HEK293 (cell line): ENCODE measurements around the gene RAB9A.
A peak's percentile ranks its signal among the peaks of the same experiment; 100 is the strongest.

ENCODE experiments used
- GLI4 ChIP-seq: fragments of 450-650 bp; formaldehyde crosslinking; IDR thresholded peaks from 2 replicates; pipeline ENCODE4 v1.5.1; 2016; ENCODE audit warnings: missing biosample characterization, missing genetic modification characterization
- GLIS1 ChIP-seq: fragments of 450-650 bp; formaldehyde crosslinking; IDR thresholded peaks from 2 replicates; pipeline ENCODE4 v1.5.1; 2016; ENCODE audit warnings: missing biosample characterization, missing genetic modification characterization
- KLF1 ChIP-seq: fragments of 450-650 bp; formaldehyde crosslinking; IDR thresholded peaks from 2 replicates; pipeline ENCODE4 v1.5.1; 2016; ENCODE audit warnings: missing biosample characterization, missing genetic modification characterization
- KLF10 ChIP-seq: fragments of 450-650 bp; IDR thresholded peaks from 2 replicates; pipeline ENCODE4 v1.5.1; 2018; ENCODE audit warnings: missing biosample characterization, mild to moderate bottlenecking, missing genetic modification characterization
- KLF7 ChIP-seq: fragments of 450-650 bp; formaldehyde crosslinking; IDR thresholded peaks from 2 replicates; pipeline ENCODE4 v1.5.1; 2016; ENCODE audit warnings: missing biosample characterization, missing genetic modification characterization, borderline replicate concordance
- MEIS1 ChIP-seq: sonication (generic); formaldehyde crosslinking; IDR thresholded peaks from 2 replicates; pipeline ENCODE4 v1.8.1; 2022; ENCODE audit warnings: missing genetic modification reagents, mild to moderate bottlenecking, borderline replicate concordance
- PRDM1 ChIP-seq: fragments of 450-650 bp; formaldehyde crosslinking; IDR thresholded peaks from 2 replicates; pipeline ENCODE4; 2016; ENCODE audit warnings: missing biosample characterization, missing genetic modification characterization
- PRDM6 ChIP-seq: fragments of 450-650 bp; formaldehyde crosslinking; IDR thresholded peaks from 2 replicates; pipeline ENCODE4 v1.5.1; 2017; ENCODE audit warnings: missing biosample characterization, missing genetic modification characterization
- YY1 ChIP-seq: fragments of 450-650 bp; formaldehyde crosslinking; IDR thresholded peaks from 2 replicates; pipeline ENCODE4 v1.5.1; 2018; ENCODE audit warnings: missing biosample characterization, missing genetic modification characterization
- ZFP37 ChIP-seq: fragments of 450-650 bp; formaldehyde crosslinking; IDR thresholded peaks from 2 replicates; pipeline ENCODE4 v1.5.1; 2016; ENCODE audit warnings: missing biosample characterization, missing genetic modification characterization
- ZFP69B ChIP-seq: fragments of 450-650 bp; formaldehyde crosslinking; IDR thresholded peaks from 2 replicates; pipeline ENCODE4 v1.5.1; 2016; ENCODE audit warnings: missing biosample characterization, missing genetic modification characterization
- ZNF114 ChIP-seq: fragments of 450-650 bp; formaldehyde crosslinking; IDR thresholded peaks from 2 replicates; pipeline ENCODE4 v1.5.0; 2017; ENCODE audit warnings: missing biosample characterization, missing genetic modification characterization
- ZNF223 ChIP-seq: fragments of 450-650 bp; formaldehyde crosslinking; IDR thresholded peaks from 2 replicates; pipeline ENCODE4 v1.5.1; 2016; ENCODE audit warnings: missing biosample characterization, missing genetic modification characterization
- ZNF23 ChIP-seq: fragments of 450-650 bp; formaldehyde crosslinking; IDR thresholded peaks from 2 replicates; pipeline ENCODE4 v1.5.1; 2016; ENCODE audit warnings: missing biosample characterization, missing genetic modification characterization, borderline replicate concordance
- ZNF24 ChIP-seq: fragments of 450-650 bp; formaldehyde crosslinking; IDR thresholded peaks from 2 replicates; pipeline ENCODE4 v1.5.1; 2016; ENCODE audit warnings: missing biosample characterization, missing genetic modification characterization
- ZNF280D ChIP-seq: fragments of 450-650 bp; formaldehyde crosslinking; IDR thresholded peaks from 2 replicates; pipeline ENCODE4 v1.5.1; 2016; ENCODE audit warnings: missing biosample characterization, missing genetic modification characterization
- ZNF311 ChIP-seq: fragments of 450-650 bp; formaldehyde crosslinking; IDR thresholded peaks from 2 replicates; pipeline ENCODE4 v1.5.1; 2017; ENCODE audit warnings: missing biosample characterization, missing genetic modification characterization, borderline replicate concordance
- ZNF514 ChIP-seq: fragments of 450-650 bp; formaldehyde crosslinking; IDR thresholded peaks from 2 replicates; pipeline ENCODE4 v1.5.1; 2016; ENCODE audit warnings: missing biosample characterization, missing genetic modification characterization
- ZNF530 ChIP-seq: fragments of 450-650 bp; formaldehyde crosslinking; IDR thresholded peaks from 2 replicates; pipeline ENCODE4 v1.5.1; 2016; ENCODE audit warnings: low read depth, missing biosample characterization, missing genetic modification characterization
- ZNF558 ChIP-seq: fragments of 450-650 bp; formaldehyde crosslinking; IDR thresholded peaks from 2 replicates; pipeline ENCODE4 v1.5.1; 2016; ENCODE audit warnings: missing biosample characterization, missing genetic modification characterization
- ZNF585B ChIP-seq: fragments of 450-650 bp; formaldehyde crosslinking; IDR thresholded peaks from 2 replicates; pipeline ENCODE4 v1.5.1; 2016; ENCODE audit warnings: missing biosample characterization, missing genetic modification characterization
- ZNF624 ChIP-seq: fragments of 450-650 bp; formaldehyde crosslinking; IDR thresholded peaks from 2 replicates; pipeline ENCODE4 v1.5.1; 2017; ENCODE audit warnings: missing biosample characterization, missing genetic modification characterization
- ZNF654 ChIP-seq: fragments of 450-650 bp; formaldehyde crosslinking; IDR thresholded peaks from 2 replicates; pipeline ENCODE4 v1.5.1; 2016; ENCODE audit warnings: low read depth, missing biosample characterization, missing genetic modification characterization
- ZNF664 ChIP-seq: fragments of 450-650 bp; formaldehyde crosslinking; IDR thresholded peaks from 2 replicates; pipeline ENCODE4 v1.5.1; 2016; ENCODE audit warnings: missing biosample characterization, missing genetic modification characterization
- ZNF701 ChIP-seq: fragments of 450-650 bp; formaldehyde crosslinking; IDR thresholded peaks from 2 replicates; pipeline ENCODE4 v1.5.1; 2016; ENCODE audit warnings: missing biosample characterization, missing genetic modification characterization
- ZNF776 ChIP-seq: fragments of 450-650 bp; formaldehyde crosslinking; IDR thresholded peaks from 2 replicates; pipeline ENCODE4 v1.5.0; 2017; ENCODE audit warnings: missing biosample characterization, missing genetic modification characterization, borderline replicate concordance
- ZSCAN30 ChIP-seq: fragments of 450-650 bp; IDR thresholded peaks from 2 replicates; pipeline ENCODE4 v1.5.1; 2018; ENCODE audit warnings: missing biosample characterization, mild to moderate bottlenecking, missing genetic modification characterization, moderate library complexity
- TF ChIP-seq, protein P1 (sequence below): fragments of 450-650 bp; formaldehyde crosslinking; IDR thresholded peaks from 2 replicates; pipeline ENCODE4 v1.5.1; 2016; ENCODE audit warnings: missing biosample characterization, missing genetic modification characterization
- TF ChIP-seq, protein P2 (sequence below): IDR thresholded peaks from 2 replicates; pipeline ENCODE4 v1.6.1; 2011; ENCODE audit warnings: mild to moderate bottlenecking, low read depth, low read length, borderline replicate concordance
- TF ChIP-seq, protein P3 (sequence below): fragments of 450-650 bp; formaldehyde crosslinking; IDR thresholded peaks from 2 replicates; pipeline ENCODE4 v1.5.1; 2016; ENCODE audit warnings: missing biosample characterization, missing genetic modification characterization

Gene RAB9A

GRCh38 chrX:13688958-13689740 is at the start of gene RAB9A (continued):
- TF ChIP-seq ZSCAN30 (tag by site-specific recombination) (no peak), ZNF514 (tag by site-specific recombination) (no peak), KLF7 (tag by site-specific recombination) (0 out of 2 replicates have a peak, but pooled peaks have one; percentile 36), ZNF24 (tag by site-specific recombination) (no peak), ZNF223 (tag by site-specific recombination) (no peak), PRDM6 (tag by site-specific recombination) (no peak), ZNF558 (tag by site-specific recombination) (no peak), ZNF114 (tag by site-specific recombination) (no peak), GLIS1 (peak; percentile 80), ZNF654 (tag by site-specific recombination) (no peak), ZNF585B (no peak), ZNF776 (no peak), ZNF311 (tag by site-specific recombination) (no peak), ZNF280D (tag by site-specific recombination) (no peak), ZNF23 (tag by site-specific recombination) (no peak), ZNF664 (no peak), KLF10 (tag by site-specific recombination) (peak; percentile 65; the same call in 1 of the 2 replicates), ZNF701 (tag by site-specific recombination) (no peak), YY1 (peak; percentile 71), KLF1 (peak; percentile 85), ZNF624 (tag by site-specific recombination) (no peak), MEIS1 (CRISPR knock-in tag) (no peak), ZNF530 (no peak), ZFP69B (tag by site-specific recombination) (no peak), PRDM1 (0 out of 2 replicates have a peak, but pooled peaks have one; percentile 2), GLI4 (tag by site-specific recombination) (no peak), ZFP37 (0 out of 2 replicates have a peak, but pooled peaks have one; percentile 70)
- TF ChIP-seq, protein P1, sequence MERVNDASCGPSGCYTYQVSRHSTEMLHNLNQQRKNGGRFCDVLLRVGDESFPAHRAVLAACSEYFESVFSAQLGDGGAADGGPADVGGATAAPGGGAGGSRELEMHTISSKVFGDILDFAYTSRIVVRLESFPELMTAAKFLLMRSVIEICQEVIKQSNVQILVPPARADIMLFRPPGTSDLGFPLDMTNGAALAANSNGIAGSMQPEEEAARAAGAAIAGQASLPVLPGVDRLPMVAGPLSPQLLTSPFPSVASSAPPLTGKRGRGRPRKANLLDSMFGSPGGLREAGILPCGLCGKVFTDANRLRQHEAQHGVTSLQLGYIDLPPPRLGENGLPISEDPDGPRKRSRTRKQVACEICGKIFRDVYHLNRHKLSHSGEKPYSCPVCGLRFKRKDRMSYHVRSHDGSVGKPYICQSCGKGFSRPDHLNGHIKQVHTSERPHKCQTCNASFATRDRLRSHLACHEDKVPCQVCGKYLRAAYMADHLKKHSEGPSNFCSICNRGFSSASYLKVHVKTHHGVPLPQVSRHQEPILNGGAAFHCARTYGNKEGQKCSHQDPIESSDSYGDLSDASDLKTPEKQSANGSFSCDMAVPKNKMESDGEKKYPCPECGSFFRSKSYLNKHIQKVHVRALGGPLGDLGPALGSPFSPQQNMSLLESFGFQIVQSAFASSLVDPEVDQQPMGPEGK = peak; percentile 63
- TF ChIP-seq, protein P2, sequence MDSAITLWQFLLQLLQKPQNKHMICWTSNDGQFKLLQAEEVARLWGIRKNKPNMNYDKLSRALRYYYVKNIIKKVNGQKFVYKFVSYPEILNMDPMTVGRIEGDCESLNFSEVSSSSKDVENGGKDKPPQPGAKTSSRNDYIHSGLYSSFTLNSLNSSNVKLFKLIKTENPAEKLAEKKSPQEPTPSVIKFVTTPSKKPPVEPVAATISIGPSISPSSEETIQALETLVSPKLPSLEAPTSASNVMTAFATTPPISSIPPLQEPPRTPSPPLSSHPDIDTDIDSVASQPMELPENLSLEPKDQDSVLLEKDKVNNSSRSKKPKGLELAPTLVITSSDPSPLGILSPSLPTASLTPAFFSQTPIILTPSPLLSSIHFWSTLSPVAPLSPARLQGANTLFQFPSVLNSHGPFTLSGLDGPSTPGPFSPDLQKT = no peak
- TF ChIP-seq, protein P3, sequence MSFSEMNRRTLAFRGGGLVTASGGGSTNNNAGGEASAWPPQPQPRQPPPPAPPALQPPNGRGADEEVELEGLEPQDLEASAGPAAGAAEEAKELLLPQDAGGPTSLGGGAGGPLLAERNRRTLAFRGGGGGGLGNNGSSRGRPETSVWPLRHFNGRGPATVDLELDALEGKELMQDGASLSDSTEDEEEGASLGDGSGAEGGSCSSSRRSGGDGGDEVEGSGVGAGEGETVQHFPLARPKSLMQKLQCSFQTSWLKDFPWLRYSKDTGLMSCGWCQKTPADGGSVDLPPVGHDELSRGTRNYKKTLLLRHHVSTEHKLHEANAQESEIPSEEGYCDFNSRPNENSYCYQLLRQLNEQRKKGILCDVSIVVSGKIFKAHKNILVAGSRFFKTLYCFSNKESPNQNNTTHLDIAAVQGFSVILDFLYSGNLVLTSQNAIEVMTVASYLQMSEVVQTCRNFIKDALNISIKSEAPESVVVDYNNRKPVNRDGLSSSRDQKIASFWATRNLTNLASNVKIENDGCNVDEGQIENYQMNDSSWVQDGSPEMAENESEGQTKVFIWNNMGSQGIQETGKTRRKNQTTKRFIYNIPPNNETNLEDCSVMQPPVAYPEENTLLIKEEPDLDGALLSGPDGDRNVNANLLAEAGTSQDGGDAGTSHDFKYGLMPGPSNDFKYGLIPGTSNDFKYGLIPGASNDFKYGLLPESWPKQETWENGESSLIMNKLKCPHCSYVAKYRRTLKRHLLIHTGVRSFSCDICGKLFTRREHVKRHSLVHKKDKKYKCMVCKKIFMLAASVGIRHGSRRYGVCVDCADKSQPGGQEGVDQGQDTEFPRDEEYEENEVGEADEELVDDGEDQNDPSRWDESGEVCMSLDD = 0 out of 2 replicates have a peak, but pooled peaks have one; percentile 29
